Progenitor cell of endocrine pancreas (in vitro differentiated cells): ENCODE measurements around the gene MAGI1. TPM values are rescaled to one million over a fixed set of nuclear protein-coding genes. Genes with fewer than 3 reads are reported as not detected.

Experiments
- DNase-seq: peaks from one replicate; pipeline ENCODE4 v3.0.0; 2021; ENCODE audit warnings: low spot score; ENCODE audit not compliant: unreplicated experiment
- H3K27ac Mint-ChIP-seq: 2 replicates; pipeline ENCODE4 v1.8.0; 2021; ENCODE audit warnings: mild to moderate bottlenecking, moderate library complexity, mixed read lengths
- H3K27me3 Mint-ChIP-seq: 2 replicates; pipeline ENCODE4 v1.8.0; 2021; ENCODE audit warnings: mixed read lengths
- H3K36me3 Mint-ChIP-seq: 2 replicates; pipeline ENCODE4 v1.8.0; 2022; ENCODE audit warnings: mixed read lengths; ENCODE audit not compliant: insufficient read depth
- H3K4me1 Mint-ChIP-seq: 2 replicates; pipeline ENCODE4 v1.8.0; 2021; ENCODE audit warnings: low read depth, mixed read lengths
- H3K4me3 Mint-ChIP-seq: 2 replicates; pipeline ENCODE4 v1.8.0; 2021; ENCODE audit warnings: low read depth, mild to moderate bottlenecking, moderate library complexity, mixed read lengths
- H3K9me3 Mint-ChIP-seq: 2 replicates; pipeline ENCODE4 v1.8.0; 2021; ENCODE audit warnings: low read depth, mixed read lengths
- CTCF ChIP-seq: fragments of 200-600 bp; sonication (generic); IDR thresholded peaks from one replicate; pipeline ENCODE4 v1.5.0; 2021; ENCODE audit warnings: antibody characterized with exemption, mild to moderate bottlenecking; ENCODE audit not compliant: unreplicated experiment
- total RNA-seq: library from RNA; stranded (reverse); gene quantifications from 2 replicates; pipeline ENCODE4 v1.2.1, GENCODE V29; 2021

MAGI1 gene
- total RNA-seq, 1 donor from 2014 or later: 142 TPM

DNA sequence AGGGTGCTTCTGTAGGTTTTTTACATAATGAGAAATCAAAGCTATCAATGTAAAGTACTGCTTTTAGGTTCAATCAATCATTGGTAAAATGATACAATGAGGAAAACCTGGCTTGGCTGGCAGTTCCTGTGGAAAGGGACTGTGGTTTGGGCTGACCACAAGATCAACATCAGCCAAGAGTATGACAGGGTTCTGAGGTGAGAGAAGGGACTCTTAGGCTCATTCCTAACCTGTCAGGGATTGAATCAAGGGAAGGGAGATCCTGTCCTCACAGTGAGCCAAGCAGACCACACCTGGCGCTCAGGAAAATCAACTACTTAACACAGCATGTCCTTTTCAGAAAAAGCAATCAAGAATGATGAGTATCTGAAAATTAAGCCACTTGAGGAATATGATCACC, 111.1 kb downstream of the MAGI1 start:
- H3K4me3 Mint-ChIP-seq: peak overlapping the region; percentile 32
- no peaks in the 10 kb centered on the region for H3K27me3 Mint-ChIP-seq
- DNase-seq: no peak
- no peak for TF ChIP-seq CTCF
- peaks cover 11% of the 10 kb centered on the region for H3K36me3 Mint-ChIP-seq
- peaks cover 48% of the 10 kb centered on the region for H3K4me1 Mint-ChIP-seq
- peak overlapping the region; percentile 98 for H3K27ac Mint-ChIP-seq
- peaks cover 6% of the 10 kb centered on the region for H3K9me3 Mint-ChIP-seq

DNA sequence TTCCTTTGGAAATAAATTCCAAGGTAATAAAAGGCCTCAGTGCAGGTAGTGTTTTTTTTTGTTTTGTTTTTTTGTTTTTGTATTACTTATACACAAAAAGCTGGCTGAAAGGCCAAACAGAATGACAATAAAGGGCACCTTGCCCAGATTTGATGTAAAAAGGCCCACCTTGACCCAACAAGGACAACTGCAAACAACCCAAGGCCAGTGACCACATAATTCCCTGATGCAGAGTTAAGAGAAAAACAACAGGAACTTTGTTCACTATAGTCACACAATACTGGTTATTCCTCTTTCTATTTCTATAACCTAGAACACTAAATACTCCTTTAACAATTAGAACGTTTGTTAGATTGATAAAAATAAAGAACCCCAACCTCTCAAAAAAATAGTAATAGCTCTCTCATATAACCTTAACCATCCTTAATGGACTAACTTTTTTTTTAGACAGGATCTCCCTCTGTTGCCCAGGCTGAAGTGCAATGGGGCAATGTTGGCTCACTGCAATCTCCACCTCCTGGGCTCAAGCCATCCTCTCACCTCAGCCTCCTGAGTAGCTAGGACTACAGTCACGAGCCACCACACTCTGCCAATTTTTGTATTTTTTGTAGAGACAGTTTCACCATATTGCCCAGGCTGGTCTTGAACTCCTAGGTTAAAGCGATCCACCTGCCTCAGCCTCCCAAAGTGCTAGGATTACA, 113.3 kb downstream of the MAGI1 start:
- no peaks in the 10 kb centered on the region for H3K27me3 Mint-ChIP-seq
- peaks cover 6% of the 10 kb centered on the region for H3K9me3 Mint-ChIP-seq
- H3K4me1 Mint-ChIP-seq: peaks cover 51% of the 10 kb centered on the region
- no peak for TF ChIP-seq CTCF
- H3K4me3 Mint-ChIP-seq: no peak overlapping the region
- H3K27ac Mint-ChIP-seq: peak overlapping the region; percentile 93
- no peak for DNase-seq
- H3K36me3 Mint-ChIP-seq: peaks cover 7% of the 10 kb centered on the region

DNA sequence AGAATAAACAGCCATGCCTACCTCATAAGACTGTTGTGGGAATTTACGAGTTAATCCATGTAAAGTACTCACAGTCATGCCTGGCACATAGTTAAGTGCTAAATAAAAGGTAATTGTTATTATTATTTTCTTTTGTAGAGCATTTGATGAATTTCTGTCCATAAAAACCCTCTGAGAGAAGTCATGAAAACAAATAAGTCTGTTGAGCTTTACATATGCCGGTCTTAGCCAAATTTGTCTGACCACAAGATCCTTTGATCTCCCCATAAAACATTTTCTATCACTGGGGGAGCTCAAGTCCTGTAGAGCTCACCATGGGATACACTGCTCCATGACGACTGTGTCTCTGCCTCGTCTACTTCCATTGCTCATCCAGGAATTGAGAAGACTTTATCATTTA, 114.0 kb downstream of the MAGI1 start:
- Mint-ChIP-seq H3K4me1 (peaks cover 56% of the 10 kb centered on the region), H3K36me3 (peaks cover 7% of the 10 kb centered on the region), H3K4me3 (no peak overlapping the region), H3K9me3 (peaks cover 6% of the 10 kb centered on the region), H3K27ac (peak overlapping the region; percentile 93), H3K27me3 (no peaks in the 10 kb centered on the region)
- no peak for TF ChIP-seq CTCF
- no peak for DNase-seq

GRCh38 chr3:65922441-65922840, 116.3 kb downstream of the MAGI1 start:
- peaks cover 16% of the 10 kb centered on the region for H3K9me3 Mint-ChIP-seq
- H3K36me3 Mint-ChIP-seq: peaks cover 21% of the 10 kb centered on the region
- H3K27ac Mint-ChIP-seq: no peak overlapping the region
- H3K27me3 Mint-ChIP-seq: no peaks in the 10 kb centered on the region
- H3K4me1 Mint-ChIP-seq: peaks cover 46% of the 10 kb centered on the region
- no peak overlapping the region for H3K4me3 Mint-ChIP-seq
- DNase-seq: no peak
- no peak for TF ChIP-seq CTCF

GRCh38 chr3:65919826-65920225, 118.9 kb downstream of the MAGI1 start:
- Mint-ChIP-seq H3K27me3 (no peaks in the 10 kb centered on the region), H3K27ac (peak overlapping the region; percentile 72), H3K4me3 (no peak overlapping the region), H3K36me3 (peaks cover 33% of the 10 kb centered on the region), H3K9me3 (peaks cover 29% of the 10 kb centered on the region), H3K4me1 (peaks cover 29% of the 10 kb centered on the region)
- no peak for TF ChIP-seq CTCF
- no peak for DNase-seq
